Neural crest cell (in vitro differentiated cells): ENCODE results near the gene IGLL1. TPM values are rescaled to one million over a fixed set of nuclear protein-coding genes. Genes with fewer than 3 reads are reported as not detected.

Experiments
- DNase-seq: peaks from one replicate; pipeline ENCODE4 v3.0.0; 2021; ENCODE audit warnings: low read depth, mixed read lengths, low spot score
- H3K27ac Mint-ChIP-seq: one replicate; pipeline ENCODE4 v1.8.0; 2021; ENCODE audit warnings: mild to moderate bottlenecking, mixed read lengths; ENCODE audit not compliant: unreplicated experiment
- H3K27me3 Mint-ChIP-seq: 2 replicates; pipeline ENCODE4 v1.8.0; 2021; ENCODE audit warnings: low read depth, mild to moderate bottlenecking, mixed read lengths
- H3K36me3 Mint-ChIP-seq: 2 replicates; pipeline ENCODE4 v1.8.0; 2021; ENCODE audit warnings: low read depth, mild to moderate bottlenecking, mixed read lengths
- H3K4me1 Mint-ChIP-seq: 2 replicates; pipeline ENCODE4 v1.8.0; 2021; ENCODE audit warnings: mixed read lengths
- H3K4me3 Mint-ChIP-seq: one replicate; pipeline ENCODE4 v1.8.0; 2021; ENCODE audit warnings: mild to moderate bottlenecking, mixed read lengths
- H3K9me3 Mint-ChIP-seq: 2 replicates; pipeline ENCODE4 v1.8.0; 2021; ENCODE audit warnings: mixed read lengths
- CTCF ChIP-seq: fragments of 200-600 bp; sonication (generic); conservative IDR thresholded peaks from 2 replicates; pipeline ENCODE4 v1.5.0; 2021; ENCODE audit warnings: antibody characterized with exemption, mild to moderate bottlenecking
- total RNA-seq: library from RNA; stranded (reverse); gene quantifications from 2 replicates; pipeline ENCODE4 v1.2.1, GENCODE V29; 2021

IGLL1 gene
- total RNA-seq, 1 donor from 2014 or later: not detected

- TF ChIP-seq CTCF: no peak
- no peak overlapping the region for H3K27ac Mint-ChIP-seq
- H3K27me3 Mint-ChIP-seq: no peaks in the 10 kb centered on the region
- H3K9me3 Mint-ChIP-seq: no peaks in the 10 kb centered on the region
- no peaks in the 10 kb centered on the region for H3K36me3 Mint-ChIP-seq
- H3K4me1 Mint-ChIP-seq: peaks cover 59% of the 10 kb centered on the region
- no peak overlapping the region for H3K4me3 Mint-ChIP-seq
- DNase-seq: no peak
Observed at GRCh38 chr22:23534851-23535717, 45.0 kb downstream of the IGLL1 start.

DNA sequence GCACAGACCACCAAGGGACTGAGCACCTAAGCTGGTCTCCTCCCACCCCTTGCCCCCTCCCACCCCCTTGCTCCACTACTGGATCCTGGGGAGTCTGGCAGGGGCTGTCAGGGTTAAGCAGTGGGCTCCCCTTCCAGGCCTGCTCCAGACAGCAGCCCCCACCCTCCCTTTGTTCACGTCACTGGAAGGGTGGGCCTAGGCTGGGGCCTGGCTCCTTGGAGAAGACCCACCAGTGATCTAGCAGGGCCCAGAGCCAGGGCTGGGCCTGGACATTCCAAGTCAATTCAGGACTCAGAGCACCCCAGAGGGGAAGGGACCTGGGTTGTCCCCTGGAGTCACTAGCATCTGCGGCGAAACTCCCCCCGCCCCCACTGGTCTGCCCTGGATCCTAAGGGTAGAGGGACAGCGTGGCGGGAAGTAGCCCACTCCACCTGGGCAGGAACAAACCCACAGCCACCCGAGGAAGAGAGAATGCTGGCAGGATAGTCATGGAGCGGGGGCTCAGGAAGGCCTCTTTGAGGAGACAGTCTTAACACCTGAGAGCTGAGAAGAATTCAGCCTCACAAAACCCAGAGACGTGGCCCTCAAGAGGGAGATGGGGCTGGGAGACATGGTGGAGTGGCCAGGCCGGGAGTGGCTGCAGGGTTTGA lies 45.8 kb downstream of the IGLL1 start:
- no peaks in the 10 kb centered on the region for H3K9me3 Mint-ChIP-seq
- peaks cover 56% of the 10 kb centered on the region for H3K4me1 Mint-ChIP-seq
- TF ChIP-seq CTCF: no peak
- no peak overlapping the region for H3K4me3 Mint-ChIP-seq
- no peak for DNase-seq
- H3K36me3 Mint-ChIP-seq: no peaks in the 10 kb centered on the region
- H3K27ac Mint-ChIP-seq: no peak overlapping the region
- no peaks in the 10 kb centered on the region for H3K27me3 Mint-ChIP-seq

DNA sequence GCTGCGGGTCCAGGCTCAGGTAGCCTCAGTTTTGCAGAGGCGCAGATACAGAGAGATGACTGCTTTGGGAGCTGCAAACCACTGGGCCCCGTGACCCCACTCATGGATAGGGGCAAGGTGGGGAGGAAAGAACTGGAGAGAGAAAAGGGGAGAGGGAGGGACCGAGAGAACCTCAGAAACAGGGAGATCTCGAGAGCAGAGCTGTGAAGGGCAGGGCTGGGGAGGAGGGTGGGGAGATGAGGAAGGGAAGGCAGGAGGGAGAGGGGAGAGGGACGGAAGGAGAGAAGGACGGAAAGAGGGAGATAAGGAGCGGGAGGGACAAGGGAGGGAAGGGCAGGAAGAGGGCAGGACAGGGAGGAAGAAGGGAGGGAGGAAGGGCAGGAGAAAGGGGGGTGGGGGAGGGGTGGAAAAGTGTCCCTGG lies 46.3 kb downstream of the IGLL1 start:
- H3K4me3 Mint-ChIP-seq: no peak overlapping the region
- H3K27ac Mint-ChIP-seq: peak overlapping the region; percentile 96
- H3K4me1 Mint-ChIP-seq: peaks cover 56% of the 10 kb centered on the region
- H3K36me3 Mint-ChIP-seq: no peaks in the 10 kb centered on the region
- DNase-seq: no peak
- TF ChIP-seq CTCF: no peak
- H3K9me3 Mint-ChIP-seq: no peaks in the 10 kb centered on the region
- H3K27me3 Mint-ChIP-seq: no peaks in the 10 kb centered on the region

DNA sequence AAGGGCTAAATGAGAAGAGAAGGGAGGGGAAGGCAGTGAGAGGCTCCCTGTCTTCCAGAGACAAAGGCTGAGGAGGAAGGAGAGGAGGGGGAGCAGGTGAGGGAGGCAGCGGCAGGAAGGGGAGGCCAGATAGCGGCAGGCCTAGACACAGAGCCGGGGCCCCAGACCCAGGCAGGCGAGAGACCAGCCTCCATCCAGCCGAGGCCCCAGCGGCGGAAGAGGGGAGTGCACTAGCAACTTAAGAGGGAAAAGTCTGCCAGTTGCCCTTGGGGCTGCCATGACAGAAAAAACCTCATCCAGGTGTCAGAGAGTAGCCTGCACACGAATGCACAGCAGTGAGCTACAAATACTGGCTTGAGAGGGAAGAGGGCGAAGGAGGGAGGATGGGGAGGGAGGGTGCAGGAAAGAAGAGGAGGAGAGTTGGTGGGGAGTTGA lies 46.7 kb downstream of the IGLL1 start:
- H3K27me3 Mint-ChIP-seq: no peaks in the 10 kb centered on the region
- no peaks in the 10 kb centered on the region for H3K9me3 Mint-ChIP-seq
- no peaks in the 10 kb centered on the region for H3K36me3 Mint-ChIP-seq
- peaks cover 54% of the 10 kb centered on the region for H3K4me1 Mint-ChIP-seq
- H3K4me3 Mint-ChIP-seq: peak overlapping the region; percentile 67
- DNase-seq: peak; percentile 74
- H3K27ac Mint-ChIP-seq: peak overlapping the region; percentile 96
- peak; percentile 67 for TF ChIP-seq CTCF

DNA sequence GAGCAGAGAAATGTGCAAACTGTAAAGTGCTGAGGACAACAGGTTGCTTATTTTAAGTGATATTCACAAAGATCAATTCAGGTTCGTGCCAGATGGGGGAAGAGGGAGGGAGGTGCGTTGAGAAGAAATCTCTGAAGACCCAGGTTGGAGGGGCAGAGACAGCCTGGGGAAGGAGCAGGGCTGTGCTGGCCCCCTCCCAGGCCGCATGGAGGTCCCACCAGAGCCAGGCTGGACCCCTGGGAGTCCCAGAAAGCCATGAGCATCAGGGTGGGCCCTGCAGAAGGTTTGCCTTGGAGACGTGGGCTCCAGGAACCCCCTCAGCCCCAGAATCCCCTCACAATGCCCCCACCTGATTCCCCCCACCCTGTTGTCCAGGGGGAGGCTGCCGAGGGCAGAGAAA lies 47.4 kb downstream of the IGLL1 start:
- H3K4me3 Mint-ChIP-seq: no peak overlapping the region
- no peak for DNase-seq
- no peak for TF ChIP-seq CTCF
- no peaks in the 10 kb centered on the region for H3K27me3 Mint-ChIP-seq
- H3K36me3 Mint-ChIP-seq: no peaks in the 10 kb centered on the region
- H3K4me1 Mint-ChIP-seq: peaks cover 49% of the 10 kb centered on the region
- peak overlapping the region; percentile 96 for H3K27ac Mint-ChIP-seq
- no peaks in the 10 kb centered on the region for H3K9me3 Mint-ChIP-seq
